Activated CD8-positive, alpha-beta memory T cell treated with anti-CD3 and anti-CD28 coated beads, Interleukin-2, amount 50 U/mL, for 24 hours (primary cell): ENCODE results near the gene CFAP57.

Experiments
- DNase-seq: peaks from one replicate; pipeline ENCODE4 v3.0.0-alpha.2; 2020; ENCODE audit errors: extremely low read depth

CFAP57 gene

DNA sequence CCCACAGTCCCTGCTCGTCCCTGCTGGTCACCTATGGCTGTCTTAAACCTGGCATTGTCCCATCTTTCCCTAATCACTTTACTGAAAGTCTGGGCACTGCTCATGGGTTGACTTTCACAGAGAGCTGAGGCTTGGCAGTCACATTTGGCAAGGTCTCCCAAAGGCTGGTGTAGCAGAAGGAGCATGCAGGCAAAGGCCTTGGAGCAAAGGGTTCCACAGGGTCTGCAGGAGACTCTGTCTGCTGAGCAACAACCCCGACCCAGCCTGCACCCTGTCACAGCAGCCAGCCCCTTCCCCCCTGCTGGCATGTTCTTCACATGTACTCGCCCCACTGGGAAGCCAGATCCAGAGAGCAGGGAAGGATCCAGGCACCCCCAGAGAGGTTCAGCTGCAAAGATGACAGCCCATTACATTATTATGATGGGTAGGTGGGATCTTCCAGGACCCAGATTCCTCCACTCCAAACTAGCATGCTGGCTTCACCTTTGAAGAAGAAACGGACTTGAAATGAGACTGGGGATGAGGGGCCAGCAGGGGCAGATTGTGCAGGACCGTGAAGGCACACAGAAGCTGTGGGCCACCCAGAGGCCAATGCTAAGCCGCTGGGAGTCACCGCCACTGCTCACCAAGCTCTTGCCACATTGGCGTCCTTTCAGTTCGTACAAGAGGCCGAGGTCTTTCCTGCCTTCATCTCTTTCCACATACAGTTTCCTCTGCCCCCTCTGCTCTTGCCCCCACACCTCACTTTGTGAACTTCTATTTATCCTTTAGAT is 83.5 kb downstream of the CFAP57 start:
- no peak for DNase-seq

DNA sequence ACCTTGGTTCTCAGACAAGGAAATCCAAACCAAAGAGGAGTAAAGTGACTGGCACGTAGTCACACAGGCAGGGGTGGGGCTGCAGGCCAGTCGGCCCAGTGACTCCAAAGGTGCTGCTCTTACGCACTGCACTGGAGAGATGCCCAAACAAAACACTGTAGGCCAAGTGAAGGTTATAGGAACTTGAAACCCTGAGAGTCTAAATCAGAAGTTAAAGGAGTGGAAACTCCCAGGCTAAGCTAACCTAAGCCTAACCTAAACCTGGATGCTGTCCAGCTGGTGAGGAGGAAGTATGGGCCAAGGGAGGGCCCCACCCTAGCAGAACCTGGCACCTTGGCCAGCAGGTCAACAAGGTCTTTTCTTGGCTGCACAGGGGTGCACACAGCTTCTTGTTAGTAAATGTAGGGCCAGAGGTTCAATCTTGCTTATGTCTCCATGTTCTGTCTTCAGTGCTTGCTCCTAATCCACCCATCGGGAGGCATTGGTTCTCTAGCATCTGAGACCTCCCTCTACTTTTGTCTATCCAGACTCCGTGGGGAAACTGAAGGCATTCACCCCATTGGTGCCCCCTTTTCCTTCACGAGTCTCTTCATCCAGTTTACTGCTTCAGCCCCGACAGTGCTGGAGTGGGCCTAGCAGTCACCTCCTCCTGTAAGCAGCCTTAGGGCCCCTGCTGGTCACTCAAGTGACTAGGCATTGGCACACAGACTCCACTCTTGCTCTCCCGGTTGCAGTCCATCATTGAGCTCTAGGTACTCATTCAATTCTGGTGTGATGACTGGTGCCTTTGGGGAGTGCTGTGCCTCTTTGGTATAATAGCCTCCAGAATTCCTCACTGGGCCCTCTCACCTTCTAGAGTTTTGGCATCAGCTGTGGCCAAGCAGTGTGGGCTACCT is 84.8 kb downstream of the CFAP57 start:
- DNase-seq, result no peak

DNA sequence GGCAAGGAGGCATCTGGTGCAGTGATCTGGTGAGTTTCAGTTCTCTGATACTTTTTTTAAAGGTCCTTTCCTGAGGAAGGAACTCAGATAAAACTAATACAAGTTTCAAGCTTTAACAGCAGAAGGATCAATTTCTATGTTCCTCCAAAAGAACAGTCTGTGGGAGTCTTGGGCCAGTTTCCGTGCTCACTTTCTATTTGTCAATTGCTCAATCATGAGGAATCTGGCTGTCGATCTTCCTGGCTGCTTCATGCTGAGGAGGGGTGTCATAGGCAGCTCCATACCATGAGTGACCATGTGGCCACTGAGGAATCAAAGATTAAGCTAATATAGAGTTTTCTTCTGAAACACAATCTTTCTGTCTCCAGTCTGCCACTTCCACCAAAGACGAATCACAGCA is 86.2 kb downstream of the CFAP57 start:
- no peak for DNase-seq

DNA sequence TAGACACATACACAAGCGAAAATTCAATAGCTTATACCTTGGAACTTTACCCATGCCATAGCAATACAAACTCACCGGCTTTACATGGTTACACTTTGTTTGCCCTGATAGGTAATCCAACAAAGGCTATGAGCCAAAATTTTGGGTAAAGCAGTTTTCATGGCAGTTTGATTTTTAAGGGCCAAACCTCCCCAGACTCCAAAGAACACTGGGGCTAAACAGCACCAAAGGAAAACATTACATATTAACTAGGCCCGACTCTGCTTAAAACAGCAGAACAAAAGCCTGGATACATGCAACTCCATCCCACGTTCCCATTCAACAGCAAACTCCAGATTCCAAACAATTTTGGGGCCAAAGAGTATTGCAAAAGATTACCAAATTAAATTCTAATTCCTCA is 93.3 kb downstream of the CFAP57 start:
- no peak for DNase-seq

DNA sequence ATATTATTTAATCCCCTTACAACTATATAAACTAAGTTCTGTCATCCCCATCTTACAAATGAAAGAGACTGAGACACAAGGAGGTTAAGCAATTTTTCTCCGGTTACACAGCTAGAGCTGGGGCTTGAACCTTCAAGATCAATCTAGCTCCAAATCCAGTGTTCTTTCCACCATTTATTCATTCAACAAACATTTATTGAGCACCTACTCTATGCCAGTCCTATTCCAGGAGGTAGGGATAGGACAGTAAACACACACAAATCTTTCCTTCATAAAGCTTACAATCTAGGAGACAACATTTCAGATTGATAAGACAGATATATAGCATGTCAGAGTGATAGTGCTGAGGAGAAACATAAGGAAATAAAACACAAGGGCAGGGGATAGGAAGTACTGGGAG is 94.8 kb downstream of the CFAP57 start:
- no peak for DNase-seq

DNA sequence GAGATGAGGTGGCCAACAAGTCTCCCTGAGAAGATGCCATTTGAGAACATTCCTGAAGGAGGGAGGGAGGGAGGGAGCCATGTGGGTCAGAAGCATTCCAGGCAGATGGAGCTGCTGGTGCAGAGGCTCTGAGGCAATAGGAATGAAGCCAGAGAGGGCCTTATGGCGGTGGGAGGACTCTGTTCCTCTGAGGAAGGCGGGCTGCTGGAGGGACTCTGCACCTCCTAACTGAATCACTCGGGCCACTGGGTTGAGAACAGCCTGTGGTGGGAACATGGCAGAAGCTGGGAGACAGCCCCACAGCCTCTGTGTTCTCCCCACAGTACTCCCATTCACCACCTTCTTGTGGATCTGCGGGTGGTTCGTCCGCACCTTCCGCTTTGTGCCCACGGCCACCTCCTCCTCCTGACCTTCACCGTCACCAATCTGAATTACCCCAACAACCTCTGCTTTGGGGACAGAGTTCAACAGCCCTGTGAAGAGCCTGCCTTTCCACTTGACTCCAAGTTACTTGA is 95.2 kb downstream of the CFAP57 start:
- no peak for DNase-seq

DNA sequence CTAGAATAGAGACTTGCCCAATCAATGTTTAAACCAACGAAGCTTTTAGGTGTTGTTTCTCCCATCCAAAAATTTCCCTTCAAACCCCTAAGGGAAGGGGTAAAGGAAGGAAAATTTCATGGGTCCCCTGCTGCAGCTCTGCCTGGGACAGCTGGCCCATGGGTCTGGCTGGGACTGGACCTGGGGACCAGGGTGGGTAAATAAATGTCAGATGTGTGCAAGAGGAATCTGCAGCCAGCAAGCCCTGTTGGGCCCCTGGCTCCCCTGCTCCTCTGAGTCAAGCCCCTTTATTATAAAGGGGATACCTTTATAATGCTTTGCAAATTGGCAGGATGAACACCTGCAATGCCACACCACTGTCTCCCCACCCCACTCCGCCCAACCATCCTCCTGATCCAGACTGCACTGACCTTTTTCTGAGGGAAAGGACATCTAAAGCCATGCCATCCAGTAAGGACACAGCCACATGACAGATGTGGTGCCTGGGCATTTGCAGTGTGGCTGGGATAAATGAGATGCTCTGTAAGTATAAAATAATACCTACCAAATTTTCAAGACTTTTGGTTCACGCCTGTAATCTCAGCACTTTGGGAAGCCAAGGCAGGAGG is 95.8 kb downstream of the CFAP57 start:
- no peak for DNase-seq

DNA sequence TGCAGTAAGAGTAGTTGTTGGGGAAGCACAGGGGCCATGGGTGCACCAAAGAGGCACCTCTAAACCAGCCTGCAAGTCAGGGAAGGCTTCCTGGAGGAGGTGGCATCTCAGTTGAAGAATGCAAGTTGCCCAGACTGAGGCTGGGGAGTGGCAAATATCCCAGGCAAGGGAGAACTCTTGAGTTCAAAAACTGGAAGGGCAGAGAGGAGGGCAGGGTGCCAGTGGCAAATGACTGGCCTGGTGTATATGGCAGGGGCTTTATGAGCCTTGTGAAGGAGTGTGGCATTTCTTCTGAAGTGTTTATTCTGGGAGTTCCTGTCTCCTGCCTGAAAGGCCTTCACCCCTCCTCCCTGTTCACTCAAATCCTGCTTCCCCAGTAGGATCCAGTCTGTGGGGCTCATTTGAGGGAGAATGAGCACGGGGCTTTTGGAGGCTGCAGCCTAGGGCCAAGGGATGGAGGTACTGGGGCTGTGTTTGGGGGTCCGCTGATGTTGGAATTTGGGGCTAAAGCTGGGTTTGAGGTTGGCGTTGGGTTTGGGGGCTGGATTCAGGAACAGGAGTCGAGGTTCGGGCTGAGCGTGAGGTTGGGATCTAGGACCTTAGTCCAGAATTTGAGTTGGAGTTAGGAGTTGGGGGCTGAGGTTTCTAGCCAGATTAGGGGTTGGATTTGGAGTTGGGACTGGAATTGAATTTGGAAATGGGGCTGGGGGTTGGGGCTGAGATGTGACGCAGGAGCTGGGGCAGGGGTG is 97.7 kb downstream of the CFAP57 start, which contains the start of gene TMEM125:
Gene TMEM125 (plus strand): TSS at position 357 of the 749 bp plus-strand sequence. CDS start 2,740 bp downstream, outside the sequence.
- no peak for DNase-seq

DNA sequence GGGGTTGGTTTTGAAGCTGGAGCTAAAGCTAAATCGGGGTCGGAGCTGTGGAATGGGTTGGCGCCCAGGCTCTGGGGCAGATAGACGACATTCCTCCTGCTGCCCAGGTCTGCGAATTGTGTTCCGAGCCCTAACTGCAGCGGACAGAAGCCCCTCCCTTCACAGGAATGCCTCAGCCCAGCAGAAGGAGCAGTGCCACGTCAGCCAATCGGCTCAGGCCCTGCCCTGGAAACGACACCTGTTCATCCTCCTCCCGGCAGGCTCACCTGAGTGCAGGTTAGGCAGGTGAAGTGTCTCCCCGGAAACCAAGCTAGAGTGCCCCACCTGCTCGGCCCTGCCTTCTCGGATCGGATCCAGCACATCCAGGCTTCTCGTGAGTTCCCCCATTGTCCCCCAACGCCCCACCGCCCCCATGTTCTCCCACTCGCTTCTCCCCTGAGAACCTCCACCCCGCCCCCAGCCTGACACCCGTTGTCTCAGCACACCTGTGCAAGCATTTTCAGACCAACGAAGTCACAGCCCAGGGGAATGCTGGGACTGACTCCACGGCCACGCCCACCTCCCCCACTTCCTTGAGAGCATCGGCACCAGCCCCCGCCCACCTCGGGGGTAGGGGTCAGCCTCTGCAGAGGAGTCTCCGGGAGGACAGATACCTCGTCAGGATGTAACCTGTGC is 98.4 kb downstream of the CFAP57 start:
- no peak for DNase-seq

DNA sequence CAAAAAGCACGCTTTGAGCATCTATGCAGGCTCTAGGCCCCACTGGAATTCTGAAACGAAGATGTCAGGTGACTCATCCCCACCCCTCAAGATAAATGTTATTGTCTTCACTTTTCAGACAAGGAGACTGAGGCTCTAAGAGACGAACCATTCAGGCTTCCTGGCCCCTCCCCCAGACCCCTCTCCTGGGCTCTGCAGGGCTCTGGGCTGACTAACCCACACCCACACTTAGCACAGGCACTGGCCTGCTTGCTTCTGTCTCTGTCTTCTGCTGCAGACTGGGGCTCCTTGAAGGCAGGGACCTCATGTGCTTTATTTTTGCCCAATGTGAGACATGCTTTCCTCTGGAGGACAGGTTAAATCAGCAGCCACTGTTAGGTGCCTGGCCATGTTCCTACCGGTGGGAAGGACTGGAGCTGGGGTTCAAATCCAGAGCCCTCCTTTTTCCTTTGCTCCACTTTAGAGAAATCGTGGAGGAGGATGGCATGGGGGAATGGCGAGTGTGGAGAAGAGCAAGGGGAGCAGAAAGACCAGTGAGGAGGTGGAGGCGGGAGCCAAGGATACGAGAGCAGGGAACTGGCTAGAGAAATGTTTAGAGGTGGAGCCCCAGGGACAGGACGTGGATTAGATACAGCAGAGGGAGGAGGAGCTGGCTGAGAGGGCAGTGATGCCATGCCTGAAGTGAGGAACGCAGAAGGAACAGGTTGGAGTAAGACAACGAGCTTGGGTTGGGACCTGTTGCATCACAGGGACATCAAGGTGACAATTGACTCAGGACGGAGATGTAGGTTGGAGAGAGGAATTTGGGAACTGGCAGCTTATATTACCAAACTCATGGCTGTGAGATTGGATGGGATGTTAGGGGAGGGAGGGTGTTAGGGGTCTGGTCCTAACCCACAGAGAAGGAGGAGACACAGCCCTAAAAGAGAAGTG is 99.3 kb downstream of the CFAP57 start:
- DNase-seq, result no peak

DNA sequence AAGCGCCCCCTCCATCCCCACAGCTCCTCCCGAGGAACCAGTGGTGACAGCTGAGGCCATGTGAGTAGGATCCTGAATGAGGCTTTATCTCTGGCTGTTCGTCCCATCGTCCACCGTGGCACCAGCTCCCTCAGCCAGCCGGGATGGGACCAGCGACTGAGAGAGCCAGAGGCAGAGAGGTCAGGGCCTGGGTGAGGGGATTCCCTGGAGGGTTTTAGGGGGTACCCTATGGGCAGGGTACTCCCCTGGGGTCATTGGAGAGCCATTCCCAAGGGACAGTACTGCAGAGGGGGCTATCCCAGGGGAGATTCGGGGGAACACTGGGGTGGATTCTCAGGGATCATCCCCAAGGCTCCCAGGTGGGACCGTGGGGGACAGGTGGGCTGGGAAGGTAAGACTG is 100.0 kb downstream of the CFAP57 start:
- no peak for DNase-seq

DNA sequence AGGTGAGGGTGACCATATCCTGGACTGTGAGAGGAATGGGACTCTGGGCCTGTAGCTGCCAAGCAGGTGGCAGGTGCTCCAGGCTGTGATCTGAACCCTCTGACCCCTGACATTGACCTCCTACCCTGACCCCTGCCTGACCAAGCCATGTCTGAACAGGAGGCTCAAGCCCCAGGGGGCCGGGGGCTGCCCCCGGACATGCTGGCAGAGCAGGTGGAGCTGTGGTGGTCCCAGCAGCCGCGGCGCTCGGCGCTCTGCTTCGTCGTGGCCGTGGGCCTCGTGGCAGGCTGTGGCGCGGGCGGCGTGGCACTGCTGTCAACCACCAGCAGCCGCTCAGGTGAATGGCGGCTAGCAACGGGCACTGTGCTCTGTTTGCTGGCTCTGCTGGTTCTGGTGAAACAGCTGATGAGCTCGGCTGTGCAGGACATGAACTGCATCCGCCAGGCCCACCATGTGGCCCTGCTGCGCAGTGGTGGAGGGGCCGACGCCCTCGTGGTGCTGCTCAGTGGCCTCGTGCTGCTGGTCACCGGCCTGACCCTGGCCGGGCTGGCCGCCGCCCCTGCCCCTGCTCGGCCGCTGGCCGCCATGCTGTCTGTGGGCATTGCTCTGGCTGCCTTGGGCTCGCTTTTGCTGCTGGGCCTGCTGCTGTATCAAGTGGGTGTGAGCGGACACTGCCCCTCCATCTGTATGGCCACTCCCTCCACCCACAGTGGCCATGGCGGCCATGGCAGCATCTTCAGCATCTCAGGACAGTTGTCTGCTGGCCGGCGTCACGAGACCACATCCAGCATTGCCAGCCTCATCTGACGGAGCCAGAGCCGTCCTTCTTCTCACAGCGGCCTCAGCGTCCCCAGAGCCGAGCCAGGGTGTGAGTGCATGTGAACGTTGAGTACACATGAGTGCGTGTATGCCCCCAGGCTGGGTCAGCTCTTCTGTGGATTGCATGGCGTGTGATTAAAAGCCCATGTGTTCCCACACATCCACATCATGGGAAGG is 100.7 kb downstream of the CFAP57 start:
- no peak for DNase-seq

DNA sequence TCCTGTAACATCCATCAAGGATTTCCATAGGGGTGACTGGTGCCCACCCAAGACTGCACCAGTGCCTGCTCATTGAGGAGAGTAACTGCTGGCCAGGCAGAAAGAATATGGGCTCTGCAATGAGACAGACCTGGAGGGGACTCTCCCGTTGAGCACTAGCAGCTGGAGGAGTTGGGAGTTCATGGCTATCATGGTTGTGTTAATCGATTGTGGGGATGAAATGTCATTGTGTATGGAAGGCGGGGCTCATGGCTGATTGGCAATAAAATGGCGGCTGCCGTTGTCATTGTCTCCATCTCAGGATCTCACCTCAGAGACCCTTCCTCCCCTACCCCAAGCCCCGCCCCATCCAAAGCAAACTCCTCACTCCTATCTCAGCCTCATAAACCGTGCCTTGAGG is 101.6 kb downstream of the CFAP57 start:
- DNase-seq, result no peak

DNA sequence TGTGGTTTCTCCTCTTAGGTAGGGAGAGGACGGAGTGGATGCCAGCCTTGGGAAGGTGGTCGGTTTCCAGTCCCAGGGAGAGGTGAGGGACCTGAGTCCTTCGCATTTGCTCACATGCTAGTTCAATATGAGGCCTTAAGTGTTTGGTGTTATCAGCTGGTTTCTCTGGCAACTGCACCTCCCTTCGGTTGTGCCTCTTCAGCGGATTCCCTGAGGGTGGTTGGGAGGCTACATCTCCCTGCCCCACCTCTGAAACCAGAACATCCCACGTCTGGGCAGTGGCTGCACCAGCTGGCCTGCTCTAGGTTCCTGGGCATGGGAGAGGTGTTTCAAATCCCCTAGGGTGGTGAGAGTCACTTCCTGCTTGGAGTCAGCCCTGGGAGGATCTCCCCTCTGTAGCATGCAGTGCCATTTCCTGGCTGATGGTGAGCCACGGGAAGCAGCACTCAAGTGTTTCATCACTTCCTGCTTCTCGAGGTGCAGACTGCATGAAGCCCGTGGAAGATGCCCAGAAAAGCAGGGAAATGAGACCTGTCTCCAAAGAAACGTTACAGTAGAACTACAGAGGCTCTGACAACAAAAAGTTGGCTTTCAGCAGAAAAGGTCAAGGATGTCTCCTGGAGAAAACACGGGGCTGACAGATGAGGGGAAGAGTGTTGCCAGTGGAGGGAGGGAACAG is 102.1 kb downstream of the CFAP57 start:
- no peak for DNase-seq

DNA sequence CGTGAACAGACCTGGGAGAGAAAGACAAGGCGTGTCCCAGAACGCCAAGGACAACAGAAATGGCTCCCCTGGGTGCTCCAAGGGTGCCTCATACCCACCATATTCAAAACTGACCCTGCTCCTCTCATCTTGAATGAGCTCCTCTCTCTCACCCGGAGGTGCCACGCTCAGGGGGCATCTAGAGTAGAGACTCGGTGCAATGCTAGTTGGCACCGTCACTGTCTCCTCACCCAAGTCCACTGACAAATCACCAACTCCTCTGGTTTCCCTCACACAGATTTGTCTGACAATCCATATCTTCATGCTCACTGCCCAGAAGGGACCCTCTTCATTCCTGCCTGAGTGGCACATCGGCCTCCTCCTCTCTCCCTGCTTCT is 102.7 kb downstream of the CFAP57 start:
- DNase-seq, result no peak

DNA sequence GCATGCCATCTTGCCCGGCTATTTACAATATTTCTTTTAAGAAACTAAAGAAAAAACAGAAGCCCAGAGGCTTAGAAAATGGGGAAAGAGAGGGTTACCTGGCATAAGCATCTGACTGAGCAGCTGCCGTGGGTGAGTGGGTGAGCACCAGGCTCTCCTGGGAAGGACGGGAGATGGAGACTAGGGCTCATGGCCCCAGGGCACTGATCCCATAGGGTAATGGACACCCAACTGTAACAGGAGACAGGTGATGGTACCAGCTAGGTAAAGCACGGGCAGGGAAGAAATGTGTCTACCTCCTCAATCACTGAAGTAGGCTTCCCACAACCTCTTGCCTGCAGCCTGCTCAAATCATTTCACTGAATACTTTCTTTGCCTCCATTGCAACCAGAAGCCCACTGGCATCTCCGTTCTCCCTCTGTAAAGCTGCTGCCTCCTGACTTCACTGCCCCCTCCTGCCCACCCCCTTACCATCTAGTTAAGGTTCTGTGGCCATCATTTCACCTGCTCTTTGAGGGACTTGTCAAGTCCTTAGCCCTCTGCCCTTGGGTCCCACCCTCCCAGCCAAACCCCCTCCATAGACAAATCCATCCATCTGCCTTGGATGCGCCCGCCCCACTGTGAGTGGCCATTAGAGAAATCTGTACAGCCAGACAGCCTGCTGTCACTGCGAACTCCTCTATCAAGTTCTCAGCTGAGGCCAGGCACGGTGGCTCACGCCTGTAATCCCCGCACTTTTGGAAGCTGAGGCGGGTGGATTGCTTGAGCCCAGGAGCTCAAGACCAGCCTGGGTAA is 103.9 kb downstream of the CFAP57 start:
- DNase-seq, result no peak

DNA sequence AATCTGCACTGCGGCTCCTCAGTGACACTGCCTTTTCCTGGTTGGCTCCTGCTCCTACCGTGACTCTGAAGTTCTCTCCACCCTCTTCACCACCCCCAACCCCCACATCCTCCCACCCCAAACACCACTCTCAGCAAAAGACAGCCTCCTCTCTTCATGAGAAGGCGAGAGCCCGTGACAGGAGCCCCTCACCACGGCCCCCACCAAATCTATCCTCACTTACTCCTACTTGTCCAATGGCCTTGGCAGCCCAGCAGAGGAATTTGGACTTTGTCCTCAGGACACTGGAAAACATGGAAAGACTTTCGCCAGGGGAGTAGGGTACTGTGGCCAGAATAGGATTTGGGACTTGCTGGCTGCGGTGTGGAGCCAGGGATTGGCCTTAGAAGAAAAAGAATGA is 104.5 kb downstream of the CFAP57 start:
- no peak for DNase-seq
